Stimulated activated CD8-positive, alpha-beta memory T cell treated with anti-CD3 and anti-CD28 coated beads, Interleukin-12 subunit alpha, Interleukin-12 subunit beta, amount 100 ng/mL, for 24 hours (primary cell): ENCODE data around the gene ELOVL5.
"Not testable (repeated sequence)": the region's sequence is repeated elsewhere in the genome, so short reads cannot be mapped to it uniquely, and the experiment has no call there.

ENCODE experiments used
- DNase-seq: peaks from one replicate; pipeline ENCODE4 v3.0.0-alpha.2; 2020; ENCODE audit errors: extremely low read depth

Gene ELOVL5

GRCh38 chr6:53305506-53306005 is 43.2 kb downstream of the ELOVL5 start:
- not testable (repeated sequence) for DNase-seq

GRCh38 chr6:53304953-53305352 is 43.8 kb downstream of the ELOVL5 start:
- not testable (repeated sequence) for DNase-seq

- no peak for DNase-seq
Observed at GRCh38 chr6:53302678-53303360, 45.9 kb downstream of the ELOVL5 start.

DNA sequence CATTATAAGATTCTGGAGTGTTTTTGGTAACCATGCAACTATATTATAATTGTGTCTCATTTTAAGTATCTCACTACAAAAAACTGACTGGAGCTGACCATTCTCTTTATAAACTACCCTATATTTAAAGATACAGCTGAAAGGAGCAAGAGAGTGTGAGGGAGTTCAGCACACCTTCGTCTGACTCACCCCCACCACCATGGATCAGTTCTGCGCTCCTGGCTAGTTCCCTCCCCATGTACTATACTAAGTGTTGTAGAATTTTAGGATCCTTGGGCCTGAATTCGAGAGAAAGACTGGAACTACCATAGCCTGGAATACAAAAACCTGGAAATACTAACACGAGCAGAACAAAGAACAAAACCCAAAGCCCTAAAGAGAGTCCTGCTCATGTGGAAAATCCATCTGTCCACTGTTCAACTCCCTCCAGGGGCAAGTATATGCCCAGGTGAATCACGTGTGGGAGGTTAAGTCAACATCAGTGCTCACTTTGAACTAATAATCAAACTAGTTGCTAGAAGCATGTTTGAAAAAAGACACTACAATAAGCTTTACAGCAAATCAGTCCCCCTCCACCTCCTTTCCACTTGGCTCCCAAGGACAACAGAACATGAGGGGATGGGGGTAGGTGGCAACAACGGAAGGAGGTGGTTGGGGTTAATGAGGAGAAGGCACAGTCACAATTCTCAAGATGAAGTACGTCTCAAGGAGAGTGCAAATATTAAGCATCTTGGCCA is 46.8 kb downstream of the ELOVL5 start:
- DNase-seq, result no peak

DNA sequence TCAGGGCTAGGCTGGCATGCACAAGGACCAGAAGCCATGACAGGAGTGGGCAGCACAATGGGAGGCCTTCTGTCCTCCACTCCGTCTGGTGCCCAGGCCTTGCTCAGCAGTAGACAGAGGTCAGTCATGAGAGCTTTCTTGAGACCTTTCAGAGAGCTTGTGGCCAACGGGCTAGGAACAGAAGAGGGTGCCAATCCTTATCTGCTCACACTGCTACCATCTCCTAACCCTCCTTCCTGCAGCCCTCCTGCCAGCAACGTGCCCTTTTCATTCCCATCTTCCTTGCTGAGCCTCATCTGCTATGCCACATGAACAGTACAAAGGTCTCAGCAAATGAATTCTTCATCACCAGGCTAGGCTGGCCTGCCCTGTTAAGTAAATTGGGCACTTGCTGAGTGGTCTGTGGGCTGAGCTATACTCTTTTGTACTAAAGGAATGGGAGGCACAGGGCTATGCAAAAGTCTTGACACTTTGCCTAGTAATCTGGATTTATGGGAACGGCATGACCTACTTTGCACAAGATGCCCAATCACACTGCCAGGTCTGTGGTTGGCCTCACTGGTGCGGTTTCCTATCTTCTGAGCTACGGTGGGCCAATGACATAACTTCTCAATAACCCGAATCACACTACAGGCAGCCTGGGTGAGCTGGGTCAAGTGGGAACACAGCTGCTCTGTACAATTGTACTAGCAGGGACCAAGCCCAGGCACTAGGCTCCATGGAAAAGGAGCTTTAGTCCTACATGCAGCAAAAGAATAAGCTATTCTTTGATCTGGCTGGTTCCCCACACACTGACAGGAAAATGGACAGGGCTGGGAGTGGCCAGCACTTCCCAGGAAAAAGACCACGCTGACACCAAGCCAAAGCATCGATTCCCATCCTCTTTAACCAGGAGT is 47.8 kb downstream of the ELOVL5 start:
- DNase-seq, result no peak

DNA sequence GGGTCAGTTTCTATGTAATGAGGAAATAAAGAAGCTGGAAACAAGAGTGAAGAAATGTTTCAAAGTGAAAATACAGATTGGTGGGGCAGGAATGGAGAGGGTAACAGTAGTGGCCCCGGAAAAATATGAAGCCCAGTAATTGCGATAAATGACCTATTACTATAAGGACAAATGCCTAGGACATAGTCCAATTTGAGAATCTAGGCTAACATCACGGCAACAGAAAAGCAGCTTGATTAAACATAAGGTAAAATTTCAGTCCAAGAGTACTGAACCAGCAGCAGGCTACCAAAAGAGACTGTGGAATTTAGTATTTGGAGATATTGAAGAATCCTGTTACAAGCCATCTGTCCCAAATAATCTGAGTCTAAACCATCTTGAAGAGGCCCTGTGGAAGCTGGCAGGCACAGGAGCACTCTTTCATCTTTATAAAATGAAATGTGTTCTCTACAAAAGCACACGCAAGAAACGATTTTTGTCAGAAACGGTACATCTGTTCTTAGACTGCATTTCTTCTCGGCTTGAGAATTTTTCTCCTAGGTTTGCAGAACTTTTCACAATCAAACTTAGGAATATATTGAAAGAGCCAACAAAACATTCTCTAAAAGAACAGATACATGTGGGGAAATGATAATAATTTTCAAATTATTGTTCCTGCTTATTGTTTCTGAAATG is 49.3 kb downstream of the ELOVL5 start:
- no peak for DNase-seq

GRCh38 chr6:53297004-53297403 is 51.7 kb downstream of the ELOVL5 start:
- DNase-seq, result no peak

DNA sequence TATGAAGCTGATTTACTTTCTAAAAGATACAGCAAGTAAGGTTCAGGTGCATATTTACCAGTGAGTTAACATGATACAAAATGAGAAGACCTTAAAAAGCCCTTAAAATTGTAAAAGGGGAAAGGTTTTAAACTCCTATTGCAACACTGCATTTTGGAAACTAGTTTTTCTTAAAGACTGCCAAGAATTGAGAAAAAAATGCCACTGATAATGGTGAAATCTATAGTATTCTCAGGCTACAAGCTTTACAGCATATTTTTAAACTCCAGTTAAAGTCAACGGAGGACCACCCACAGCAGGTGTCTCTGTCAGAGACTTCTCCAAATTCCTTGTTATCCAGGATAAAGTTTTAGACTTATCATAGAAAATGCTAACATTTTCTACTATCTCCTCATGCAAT is 53.6 kb downstream of the ELOVL5 start:
- no peak for DNase-seq

- no peak for DNase-seq
Observed at GRCh38 chr6:53294611-53295010, 54.1 kb downstream of the ELOVL5 start.

GRCh38 chr6:53294095-53294494 is 54.7 kb downstream of the ELOVL5 start:
- DNase-seq, result no peak

- no peak for DNase-seq
Observed at GRCh38 chr6:53293691-53294090, 55.1 kb downstream of the ELOVL5 start.

- no peak for DNase-seq
Observed at GRCh38 chr6:53290537-53291510, 57.9 kb downstream of the ELOVL5 start.

DNA sequence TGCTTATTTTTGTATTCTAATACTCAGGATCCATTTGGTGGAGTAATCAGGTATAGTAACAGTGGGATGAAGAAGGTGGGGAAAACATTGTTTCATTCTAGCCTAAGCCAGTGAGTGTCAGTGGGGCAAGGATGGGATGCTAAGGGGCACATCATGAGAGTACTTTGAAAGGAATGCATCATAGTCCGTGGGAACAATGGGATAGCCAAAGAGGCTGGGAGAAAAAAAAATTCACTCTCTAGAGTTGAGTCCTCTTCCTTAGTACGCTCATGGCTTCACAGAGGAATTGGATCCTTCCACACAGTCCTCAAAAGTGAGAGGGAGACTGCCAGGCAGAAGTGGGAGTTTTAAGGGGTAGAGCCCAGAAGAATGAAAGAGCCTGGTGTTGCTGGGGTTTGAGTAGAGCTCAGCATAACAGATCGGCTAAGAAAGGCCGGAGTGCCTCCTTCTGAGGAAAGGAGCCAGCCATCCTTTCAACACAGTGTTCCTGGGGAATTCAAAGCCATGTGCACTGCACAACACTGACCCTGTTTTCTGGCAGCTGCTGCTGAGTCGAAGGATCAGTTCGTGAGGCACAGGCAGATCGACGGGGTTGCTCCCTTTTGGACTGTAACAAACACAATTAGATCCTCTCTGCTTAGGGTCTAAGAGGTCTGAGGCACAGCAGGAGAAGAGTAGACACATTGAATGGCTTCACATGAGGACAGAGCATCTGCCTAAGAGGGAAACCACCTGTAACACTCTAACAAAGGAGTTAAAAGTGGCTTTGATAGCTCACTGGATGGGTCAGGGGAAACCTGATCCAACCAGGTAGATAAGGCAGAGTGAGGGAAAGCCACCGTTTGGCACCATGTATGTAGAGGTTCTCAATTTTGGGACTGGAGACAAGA is 61.2 kb downstream of the ELOVL5 start:
- no peak for DNase-seq

DNA sequence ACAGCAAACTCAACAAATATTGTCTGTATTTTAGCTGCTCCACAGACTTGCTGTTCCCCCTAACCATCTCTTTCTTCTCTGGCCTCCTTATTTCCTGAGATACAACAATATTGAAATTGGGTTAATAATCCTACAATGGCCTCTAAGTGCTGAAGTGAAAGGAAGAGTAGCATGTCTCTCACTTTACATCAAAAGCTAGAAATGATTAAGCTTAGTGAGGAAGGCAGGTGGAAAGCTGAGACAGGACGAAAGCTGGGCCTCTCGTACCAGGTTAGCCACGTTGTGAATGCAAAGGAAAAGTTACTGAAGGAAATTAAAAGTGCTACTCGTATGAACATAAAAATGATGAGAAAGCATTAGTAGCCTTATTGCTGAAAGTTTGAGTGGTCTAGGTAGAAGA is 63.8 kb downstream of the ELOVL5 start:
- no peak for DNase-seq

GRCh38 chr6:53282741-53283140 is 66.0 kb downstream of the ELOVL5 start:
- no peak for DNase-seq

- no peak for DNase-seq
Observed at GRCh38 chr6:53282234-53282633, 66.5 kb downstream of the ELOVL5 start.

DNA sequence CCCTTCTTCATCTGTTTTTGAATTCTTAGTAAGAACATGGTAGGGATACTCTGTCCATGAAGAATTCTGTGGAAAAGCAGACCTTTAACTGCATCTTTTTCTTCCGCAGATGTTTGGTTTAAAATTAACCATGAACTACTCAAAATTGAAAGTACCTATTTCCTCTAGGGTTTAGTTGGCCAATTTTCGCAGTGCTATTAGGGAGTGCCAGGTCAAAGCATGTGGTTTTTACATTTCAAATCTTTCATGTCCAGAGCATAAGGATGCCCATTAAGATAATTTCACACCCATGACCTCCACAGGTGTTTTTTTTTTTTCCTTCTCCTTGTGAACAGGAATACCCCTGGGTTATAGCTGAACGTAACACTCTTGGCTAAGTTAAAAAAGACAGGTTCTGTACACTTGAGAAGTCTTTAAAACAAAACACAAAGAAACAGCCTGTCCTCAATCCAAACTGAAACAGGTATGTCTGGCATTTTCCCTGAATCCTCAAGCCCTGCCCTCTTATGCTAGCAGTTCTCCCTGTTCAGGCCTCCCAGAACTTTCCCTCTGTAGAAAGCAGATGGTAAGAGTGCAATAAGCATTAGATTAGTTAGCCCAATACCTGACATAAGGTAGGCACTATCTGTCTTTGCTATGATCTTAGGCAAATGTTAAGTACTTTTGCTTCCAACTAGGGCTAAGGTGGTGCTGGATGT is 67.1 kb downstream of the ELOVL5 start:
- DNase-seq, result no peak

GRCh38 chr6:53280207-53280606 is 68.5 kb downstream of the ELOVL5 start:
- DNase-seq, result no peak

GRCh38 chr6:53279293-53279692 is 69.5 kb downstream of the ELOVL5 start:
- DNase-seq, result no peak
